ENCODE data around the gene FAM186B. TPM values are rescaled to one million over a fixed set of nuclear protein-coding genes. Genes with fewer than 3 reads are reported as not detected.

Gene FAM186B
- polyA plus RNA-seq, 1 of the 3 experiments (the other 2 are of a cell fraction): 0.16 TPM

GRCh38 chr12:49627752-49628360 lies 22.4 kb upstream of the FAM186B start:
- Histone ChIP-seq H3K79me2 (ENCODE audit: insufficient read depth) (peaks cover 3% of the 10 kb centered on the region; the same call in 1 of the 2 replicates), H3K4me2 (peak overlapping the region; percentile 53; the same call in 1 of the 2 replicates), H3K4me1 (ENCODE audit: control insufficient read depth in 1 of 2, insufficient read depth in 2 of 2, low read depth in 1 of 2, low read length in 1 of 2) (peaks cover 2 to 27% of the 10 kb centered on the region in 2 experiments; a peak in 3 of 4 replicates), H3K9me3 (no peaks in the 10 kb centered on the region), H3K4me3 (ENCODE audit: low read depth in 2 of 2, low read length in 1 of 2) (peak overlapping the region in 1 of 2 experiments; percentile 31; a peak in 1 of 4 replicates), H2AFZ (ENCODE audit: low read depth) (no peak overlapping the region), H3K9me2 (no peaks in the 10 kb centered on the region), H3K27ac (ENCODE audit: low read depth in 2 of 2, low read length in 1 of 2) (peak overlapping the region in 1 of 2 experiments; percentile 79; a peak in 2 of 4 replicates), H3K27me3 (ENCODE audit: insufficient read depth) (no peaks in the 10 kb centered on the region), H3F3A (replicated peaks; ENCODE audit: insufficient read depth) (peaks cover 58% of the 10 kb centered on the region), H3K9ac (no peak overlapping the region), H4K20me1 (ENCODE audit: insufficient read depth) (no peaks in the 10 kb centered on the region), H3K36me3 (replicated peaks in 1 of 2; ENCODE audit: control insufficient read depth in 1 of 2, insufficient read depth in 2 of 2, low read length in 1 of 2) (peaks cover 0 to 9% of the 10 kb centered on the region in 2 experiments)
- DNase-seq: no peak
- TF ChIP-seq, protein P1, sequence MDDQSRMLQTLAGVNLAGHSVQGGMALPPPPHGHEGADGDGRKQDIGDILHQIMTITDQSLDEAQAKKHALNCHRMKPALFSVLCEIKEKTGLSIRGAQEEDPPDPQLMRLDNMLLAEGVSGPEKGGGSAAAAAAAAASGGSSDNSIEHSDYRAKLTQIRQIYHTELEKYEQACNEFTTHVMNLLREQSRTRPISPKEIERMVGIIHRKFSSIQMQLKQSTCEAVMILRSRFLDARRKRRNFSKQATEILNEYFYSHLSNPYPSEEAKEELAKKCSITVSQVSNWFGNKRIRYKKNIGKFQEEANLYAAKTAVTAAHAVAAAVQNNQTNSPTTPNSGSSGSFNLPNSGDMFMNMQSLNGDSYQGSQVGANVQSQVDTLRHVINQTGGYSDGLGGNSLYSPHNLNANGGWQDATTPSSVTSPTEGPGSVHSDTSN (IDR thresholded peaks at IDR 0.05): peak; percentile 66; the same call in 1 of the 2 replicates
- TF ChIP-seq JUND (IDR thresholded peaks at IDR 0.05): peak; percentile 64
- TF ChIP-seq, protein P2, sequence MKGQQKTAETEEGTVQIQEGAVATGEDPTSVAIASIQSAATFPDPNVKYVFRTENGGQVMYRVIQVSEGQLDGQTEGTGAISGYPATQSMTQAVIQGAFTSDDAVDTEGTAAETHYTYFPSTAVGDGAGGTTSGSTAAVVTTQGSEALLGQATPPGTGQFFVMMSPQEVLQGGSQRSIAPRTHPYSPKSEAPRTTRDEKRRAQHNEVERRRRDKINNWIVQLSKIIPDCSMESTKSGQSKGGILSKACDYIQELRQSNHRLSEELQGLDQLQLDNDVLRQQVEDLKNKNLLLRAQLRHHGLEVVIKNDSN (IDR thresholded peaks at IDR 0.05; ENCODE audit: borderline replicate concordance, low read depth): no peak
- TF ChIP-seq EP300 (IDR thresholded peaks at IDR 0.05; ENCODE audit: borderline replicate concordance in 1 of 2, low read depth in 1 of 2, low read length in 1 of 2): 0 out of 4 replicates have a peak, but pooled peaks of 1 of the 2 experiments have one; percentile 33
- peak; percentile 55 for TF ChIP-seq FOSL2 (IDR thresholded peaks at IDR 0.05; ENCODE audit: borderline replicate concordance, low read depth)
- 62% methylated on average over 3 of the region's 3 CpGs for WGBS (ENCODE audit: low lambda C conversion rate)
- ChIA-PET CTCF (interaction anchor here (1.1 to 13.7 kb wide), 4 partner anchors 9 to 79 kb away, joined by 3 to 102 read pairs (median 8); partner anchors contain the start of gene FMNL3), POLR2A (interaction anchor here (0.6 to 1.0 kb wide), 2 partner anchors 26 to 46 kb away, joined by 3 read pairs; no protein-coding TSS in a partner anchor)

GRCh38 chr12:49626836-49627235 lies 21.4 kb upstream of the FAM186B start:
- Histone ChIP-seq H2AFZ (ENCODE audit: low read depth) (no peak overlapping the region), H3K4me2 (no peak overlapping the region), H3K79me2 (ENCODE audit: insufficient read depth) (peaks cover 3% of the 10 kb centered on the region; the same call in 1 of the 2 replicates), H3K27me3 (ENCODE audit: insufficient read depth) (no peaks in the 10 kb centered on the region), H3K9ac (no peak overlapping the region), H3K27ac (ENCODE audit: low read depth in 2 of 2, low read length in 1 of 2) (peak overlapping the region in 1 of 2 experiments; percentile 79; a peak in 2 of 4 replicates), H3K4me3 (ENCODE audit: low read depth in 2 of 2, low read length in 1 of 2) (no peak overlapping the region), H3F3A (replicated peaks; ENCODE audit: insufficient read depth) (peaks cover 68% of the 10 kb centered on the region), H3K9me3 (no peaks in the 10 kb centered on the region), H3K4me1 (ENCODE audit: control insufficient read depth in 1 of 2, insufficient read depth in 2 of 2, low read depth in 1 of 2, low read length in 1 of 2) (peaks cover 10 to 35% of the 10 kb centered on the region in 2 experiments; a peak in 3 of 4 replicates), H3K9me2 (no peaks in the 10 kb centered on the region), H3K36me3 (replicated peaks in 1 of 2; ENCODE audit: control insufficient read depth in 1 of 2, insufficient read depth in 2 of 2, low read length in 1 of 2) (peaks cover 0 to 4% of the 10 kb centered on the region in 2 experiments), H4K20me1 (ENCODE audit: insufficient read depth) (no peaks in the 10 kb centered on the region)
- DNase-seq: no peak
- WGBS (ENCODE audit: low lambda C conversion rate): 96% methylated on average over 1 of the region's 1 CpG
- ChIA-PET POLR2A (no interaction called here), CTCF (interaction anchor here (1.1 to 13.7 kb wide), 2 partner anchors 10 to 18 kb away, joined by 7 to 102 read pairs; no protein-coding TSS in a partner anchor)
- TF ChIP-seq RAD21 (IDR thresholded peaks at IDR 0.05; ENCODE audit: low read length): no peak
- no peak for TF ChIP-seq SMC3 (IDR thresholded peaks at IDR 0.05; ENCODE audit: low read depth, low read length)
- TF ChIP-seq NRF1 (IDR thresholded peaks at IDR 0.05; ENCODE audit: low read depth, low read length): no peak
- no peak for TF ChIP-seq FOSL2 (IDR thresholded peaks at IDR 0.05; ENCODE audit: borderline replicate concordance, low read depth)
- TF ChIP-seq TCF12 (IDR thresholded peaks at IDR 0.05): no peak
- TF ChIP-seq, protein P3, sequence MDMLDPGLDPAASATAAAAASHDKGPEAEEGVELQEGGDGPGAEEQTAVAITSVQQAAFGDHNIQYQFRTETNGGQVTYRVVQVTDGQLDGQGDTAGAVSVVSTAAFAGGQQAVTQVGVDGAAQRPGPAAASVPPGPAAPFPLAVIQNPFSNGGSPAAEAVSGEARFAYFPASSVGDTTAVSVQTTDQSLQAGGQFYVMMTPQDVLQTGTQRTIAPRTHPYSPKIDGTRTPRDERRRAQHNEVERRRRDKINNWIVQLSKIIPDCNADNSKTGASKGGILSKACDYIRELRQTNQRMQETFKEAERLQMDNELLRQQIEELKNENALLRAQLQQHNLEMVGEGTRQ (IDR thresholded peaks at IDR 0.05; ENCODE audit: borderline replicate concordance, low read depth, low read length): no peak
- no peak for TF ChIP-seq TEAD4 (IDR thresholded peaks at IDR 0.05; ENCODE audit: borderline replicate concordance, insufficient read depth)
